Thyroid gland (tissue), 4 donors: ENCODE measurements around the gene ATG9B. TPM values are rescaled to one million over a fixed set of nuclear protein-coding genes. Genes with fewer than 3 reads are reported as not detected.

Experiments used
- DNase-seq, 2 donors: peaks; one replicate each; pipeline ENCODE4 v3.0.0-alpha.2; 2019
- H3K27ac ChIP-seq, 3 donors: fragments of 200-600 bp; sonication (generic); 1 replicate in 2 of 3; 2 replicates in 1 of 3; pipeline ENCODE4 v1.5.1; 2016 to 2019; ENCODE audit warnings: mild to moderate bottlenecking in 1 of 3, moderate library complexity in 1 of 3
- H3K27me3 ChIP-seq: fragments of 200-600 bp; sonication (generic); one replicate; pipeline ENCODE4 v1.5.1; 2019
- H3K36me3 ChIP-seq, 2 donors: fragments of 200-600 bp; sonication (generic); one replicate each; pipeline ENCODE4 v1.5.1; 2016 to 2019
- H3K4me1 ChIP-seq, 2 donors: fragments of 200-600 bp; sonication (generic); one replicate each; pipeline ENCODE4 v1.5.1; 2017 to 2019
- H3K4me3 ChIP-seq, 3 donors: fragments of 200-600 bp; sonication (generic); replicated peaks in 1 of 3; 1 replicate in 2 of 3; 2 replicates in 1 of 3; pipeline ENCODE4 v1.5.1; 2016; ENCODE audit warnings: mild to moderate bottlenecking in 1 of 3
- H3K9me3 ChIP-seq: fragments of 200-600 bp; sonication (generic); one replicate; pipeline ENCODE4 v1.5.1; 2017
- CTCF ChIP-seq, 6 experiments: fragments of 200-600 bp in 3 of 6; fragments of 450-650 bp in 3 of 6; sonication (generic) in 3 of 6; IDR thresholded peaks; one replicate each; pipeline ENCODE4 v1.5.1; 2016 to 2019; ENCODE audit warnings: antibody characterized with exemption in 6 of 6, mild to moderate bottlenecking in 2 of 6, inconsistent platforms in 1 of 6, moderate library complexity in 1 of 6
- POLR2A ChIP-seq, 2 donors: fragments of 450-650 bp; IDR thresholded peaks; one replicate each; pipeline ENCODE4 v1.6.1; 2017; ENCODE audit warnings: antibody characterized with exemption in 2 of 2, mild to moderate bottlenecking in 2 of 2, moderate library complexity in 1 of 2
- WGBS, 2 donors: methylation state at CpG; one replicate each; pipeline ENCODE4 v1.1.5; 2017; 5-methylcytosine and 5-hydroxymethylcytosine counted together
- intact Hi-C: fragments of 100-400 bp; cut with DNase I; formaldehyde crosslinking; loops from one replicate; pipeline ENCODE4 v1.15.1; 2023
- total RNA-seq, 4 donors: library from RNA; depleted of rRNA; stranded (reverse); fragments of >200 nt; gene quantifications; one replicate each; pipeline ENCODE4 v1.2.3, GENCODE V29; 2016

ATG9B gene
- total RNA-seq, 4 donors from 2014 or later: 0.27 TPM; not detected in 3

DNA sequence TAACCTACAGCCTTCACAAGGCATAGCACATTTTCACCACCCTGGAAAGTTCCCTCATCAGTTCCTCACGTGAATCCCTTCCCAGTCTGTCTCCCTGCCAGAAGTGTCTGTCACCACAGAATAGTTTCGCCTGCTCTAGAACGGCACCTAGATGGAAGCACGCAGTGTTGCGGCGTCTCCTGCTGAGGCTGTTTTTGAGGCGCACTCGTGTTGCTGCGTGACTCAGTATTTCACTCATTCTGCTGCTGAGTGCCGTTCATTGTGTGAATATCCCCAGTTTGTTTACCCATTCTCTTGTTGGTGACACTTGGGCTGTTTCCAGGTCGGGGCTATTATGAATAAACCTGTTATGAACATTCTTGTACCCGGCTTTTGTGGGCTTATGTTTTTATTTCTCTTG, 20.7 kb downstream of the ATG9B start:
- DNase-seq: no peak
- Histone ChIP-seq H3K27me3 (no peaks in the 10 kb centered on the region), H3K9me3 (no peaks in the 10 kb centered on the region), H3K4me1 (peaks cover 0 to 6% of the 10 kb centered on the region in 2 donors), H3K27ac (no peak overlapping the region), H3K4me3 (no peak overlapping the region), H3K36me3 (no peaks in the 10 kb centered on the region)
- 71 to 72% methylated on average over 12 of the region's 12 CpGs for WGBS, 2 donors
- TF ChIP-seq POLR2A (IDR thresholded peaks at IDR 0.05): no peak
- TF ChIP-seq CTCF (IDR thresholded peaks at IDR 0.05): no peak
- intact Hi-C loops: no loop called here

- Histone ChIP-seq H3K9me3 (no peaks in the 10 kb centered on the region), H3K4me3 (no peak overlapping the region), H3K27me3 (no peaks in the 10 kb centered on the region), H3K27ac (no peak overlapping the region), H3K36me3 (no peaks in the 10 kb centered on the region), H3K4me1 (no peaks in the 10 kb centered on the region)
- DNase-seq: no peak
- intact Hi-C loops: no loop called here
- TF ChIP-seq CTCF (IDR thresholded peaks at IDR 0.05) (no peak), POLR2A (IDR thresholded peaks at IDR 0.05) (no peak)
- WGBS, 2 donors: 96 to 97% methylated on average over 8 to 16 of the region's 16 CpGs
These were observed 22.7 kb downstream of the ATG9B start for GRCh38 chr7:151001546-151001945.

DNA sequence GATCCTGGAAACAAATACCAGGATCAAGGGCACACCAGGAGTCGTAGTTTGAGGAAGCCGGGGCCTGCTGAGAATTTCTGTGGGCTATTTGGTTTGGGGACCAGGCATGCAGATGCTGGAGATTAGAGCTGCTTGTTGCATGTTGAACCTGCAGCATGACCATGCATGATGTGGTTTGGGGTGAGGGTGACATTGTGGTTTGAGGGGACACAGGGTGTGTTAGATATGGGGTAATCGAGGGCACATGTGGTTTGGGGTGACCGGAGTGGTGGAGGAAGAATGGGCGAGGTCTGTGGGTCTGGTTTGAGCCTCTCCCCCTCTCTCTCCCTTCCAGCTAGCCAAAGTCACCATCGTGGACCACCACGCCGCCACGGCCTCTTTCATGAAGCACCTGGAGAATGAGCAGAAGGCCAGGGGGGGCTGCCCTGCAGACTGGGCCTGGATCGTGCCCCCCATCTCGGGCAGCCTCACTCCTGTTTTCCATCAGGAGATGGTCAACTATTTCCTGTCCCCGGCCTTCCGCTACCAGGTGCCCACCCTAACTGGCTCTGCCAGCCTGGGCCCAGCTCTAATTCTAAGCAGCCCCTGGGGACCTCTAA, 23.3 kb downstream of the ATG9B start:
- H3K9me3 ChIP-seq: no peaks in the 10 kb centered on the region
- no peak for DNase-seq
- H3K36me3 ChIP-seq: no peaks in the 10 kb centered on the region
- intact Hi-C loops: no loop called here
- no peaks in the 10 kb centered on the region for H3K4me1 ChIP-seq
- H3K27ac ChIP-seq: no peak overlapping the region
- H3K4me3 ChIP-seq: no peak overlapping the region
- TF ChIP-seq POLR2A (IDR thresholded peaks at IDR 0.05): no peak
- WGBS, 2 donors: 86 to 91% methylated on average over 13 of the region's 13 CpGs
- no peaks in the 10 kb centered on the region for H3K27me3 ChIP-seq

DNA sequence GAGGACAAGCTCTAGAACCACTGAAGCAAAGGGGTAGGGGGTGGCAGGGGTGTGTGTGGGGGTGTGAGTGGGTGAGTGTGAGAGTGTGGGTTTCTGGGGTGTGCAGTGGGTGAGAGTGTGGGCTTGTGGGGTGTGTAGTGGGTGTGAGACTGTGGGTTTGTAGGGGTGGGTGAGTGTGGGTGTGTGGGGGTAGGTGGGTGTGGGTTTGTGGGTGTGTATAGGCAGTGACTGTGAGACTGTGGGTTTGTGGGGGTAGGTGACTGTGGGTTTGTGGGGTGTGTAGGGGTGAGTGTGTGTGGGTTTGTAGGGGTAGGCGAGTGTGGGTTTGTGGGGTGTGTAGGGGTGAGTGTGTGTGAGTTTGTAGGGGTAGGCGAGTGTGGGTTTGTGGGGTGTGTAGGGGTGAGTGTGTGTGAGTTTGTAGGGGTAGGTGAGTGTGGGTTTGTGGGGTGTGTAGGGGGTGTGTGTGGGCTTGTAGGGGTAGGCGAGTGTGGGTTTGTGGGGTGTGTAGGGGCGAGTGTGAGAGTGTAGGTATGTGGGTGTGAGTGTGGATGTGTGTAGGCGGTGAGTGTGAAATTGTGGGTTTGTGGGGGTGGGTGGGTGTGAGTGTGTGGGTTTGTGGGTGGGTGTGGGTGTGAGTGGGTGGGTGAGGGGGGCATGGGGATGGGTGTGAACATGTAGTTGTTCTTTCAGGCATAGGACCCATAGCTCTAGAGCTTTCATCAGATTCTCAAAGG, 24.6 kb downstream of the ATG9B start:
- no peak for DNase-seq
- H3K27ac ChIP-seq: no peak overlapping the region
- H3K9me3 ChIP-seq: no peaks in the 10 kb centered on the region
- no peaks in the 10 kb centered on the region for H3K36me3 ChIP-seq
- H3K4me3 ChIP-seq: no peak overlapping the region
- no peak for TF ChIP-seq POLR2A (IDR thresholded peaks at IDR 0.05)
- H3K27me3 ChIP-seq: no peaks in the 10 kb centered on the region
- no peaks in the 10 kb centered on the region for H3K4me1 ChIP-seq
- intact Hi-C loops: no loop called here
- 89 to 93% methylated on average over 5 of the region's 5 CpGs for WGBS, 2 donors

DNA sequence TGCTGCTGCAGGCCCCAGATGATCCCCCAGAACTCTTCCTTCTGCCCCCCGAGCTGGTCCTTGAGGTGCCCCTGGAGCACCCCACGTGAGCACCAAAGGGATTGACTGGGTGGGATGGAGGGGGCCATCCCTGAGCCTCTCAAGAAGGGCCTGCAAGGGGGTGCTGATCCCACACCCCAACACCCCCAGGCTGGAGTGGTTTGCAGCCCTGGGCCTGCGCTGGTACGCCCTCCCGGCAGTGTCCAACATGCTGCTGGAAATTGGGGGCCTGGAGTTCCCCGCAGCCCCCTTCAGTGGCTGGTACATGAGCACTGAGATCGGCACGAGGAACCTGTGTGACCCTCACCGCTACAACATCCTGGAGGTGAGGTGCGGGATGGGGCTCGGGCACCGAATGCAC, 25.3 kb downstream of the ATG9B start:
- Histone ChIP-seq H3K4me3 (no peak overlapping the region), H3K27ac (no peak overlapping the region), H3K4me1 (no peaks in the 10 kb centered on the region), H3K36me3 (no peaks in the 10 kb centered on the region), H3K27me3 (no peaks in the 10 kb centered on the region), H3K9me3 (no peaks in the 10 kb centered on the region)
- DNase-seq: no peak
- TF ChIP-seq CTCF (IDR thresholded peaks at IDR 0.05) (no peak), POLR2A (IDR thresholded peaks at IDR 0.05) (no peak)
- 82 to 96% methylated on average over 7 to 9 of the region's 12 CpGs for WGBS, 2 donors
- intact Hi-C loops: no loop called here

GRCh38 chr7:150998341-150998740, 26.0 kb downstream of the ATG9B start:
- Histone ChIP-seq H3K36me3 (no peaks in the 10 kb centered on the region), H3K4me1 (no peaks in the 10 kb centered on the region), H3K27me3 (no peaks in the 10 kb centered on the region), H3K9me3 (no peaks in the 10 kb centered on the region), H3K4me3 (no peak overlapping the region), H3K27ac (no peak overlapping the region)
- DNase-seq: no peak
- no peak for TF ChIP-seq POLR2A (IDR thresholded peaks at IDR 0.05)
- TF ChIP-seq CTCF (IDR thresholded peaks at IDR 0.05): no peak
- intact Hi-C loops: no loop called here
- 87 to 88% methylated on average over 6 to 20 of the region's 20 CpGs for WGBS, 2 donors
